Breast epithelium (tissue), 3 donors: Measurements from ENCODE around the gene IER5.

Experiments
- CTCF ChIP-seq, 3 donors: fragments of 450-650 bp; IDR thresholded peaks; one replicate each; pipeline ENCODE4 v1.5.1; 2016 to 2017; ENCODE audit warnings: antibody characterized with exemption in 3 of 3, mild to moderate bottlenecking in 3 of 3, moderate library complexity in 3 of 3
- POLR2A ChIP-seq: fragments of 450-650 bp; IDR thresholded peaks from one replicate; pipeline ENCODE4 v1.6.1; 2016; ENCODE audit warnings: antibody characterized with exemption, mild to moderate bottlenecking, moderate library complexity
- POLR2AphosphoS5 ChIP-seq, 3 donors: sonication (generic); formaldehyde crosslinking; IDR thresholded peaks; one replicate each; pipeline ENCODE4 v1.6.1; 2017; ENCODE audit warnings: antibody characterized with exemption in 3 of 3

GRCh38 chr1:181113059-181113641 lies 24.6 kb downstream of the IER5 start:
- TF ChIP-seq CTCF (IDR thresholded peaks at IDR 0.05) (no peak), POLR2A (no peak), POLR2AphosphoS5 (IDR thresholded peaks at IDR 0.05) (no peak)
